Measurements from ENCODE around the gene FOXN1. TPM values are rescaled to one million over a fixed set of nuclear protein-coding genes. Genes with fewer than 3 reads are reported as not detected.

The FOXN1 gene
- total RNA-seq, 1 donor from 2014 or later, result 0.07 TPM

- Mint-ChIP-seq H3K27ac (no peak overlapping the region), H3K36me3 (ENCODE audit: insufficient read depth) (no peaks in the 10 kb centered on the region), H3K27me3 (peaks cover 4% of the 10 kb centered on the region), H3K4me1 (ENCODE audit: low read depth) (peaks cover 13% of the 10 kb centered on the region), H3K4me3 (ENCODE audit: low read depth) (no peak overlapping the region), H3K9me3 (ENCODE audit: low read depth) (no peaks in the 10 kb centered on the region)
- DNase-seq (ENCODE audit: low spot score, unreplicated experiment), result no peak
- TF ChIP-seq CTCF (IDR thresholded peaks at IDR 0.05; ENCODE audit: unreplicated experiment), result no peak
Measured at GRCh38 chr17:28529013-28529400, 22.9 kb downstream of the FOXN1 start.

- H3K27me3 Mint-ChIP-seq, result peaks cover 6% of the 10 kb centered on the region
- no peak overlapping the region for H3K4me3 Mint-ChIP-seq (ENCODE audit: low read depth)
- H3K9me3 Mint-ChIP-seq (ENCODE audit: low read depth), result no peaks in the 10 kb centered on the region
- peaks cover 6% of the 10 kb centered on the region for H3K4me1 Mint-ChIP-seq (ENCODE audit: low read depth)
- H3K27ac Mint-ChIP-seq, result no peak overlapping the region
- no peak for DNase-seq (ENCODE audit: low spot score, unreplicated experiment)
- no peak for TF ChIP-seq CTCF (IDR thresholded peaks at IDR 0.05; ENCODE audit: unreplicated experiment)
- no peaks in the 10 kb centered on the region for H3K36me3 Mint-ChIP-seq (ENCODE audit: insufficient read depth)
Measured at GRCh38 chr17:28530250-28530649, 24.1 kb downstream of the FOXN1 start.

GRCh38 chr17:28530926-28531325, 24.8 kb downstream of the FOXN1 start:
- Mint-ChIP-seq H3K27me3 (peaks cover 6% of the 10 kb centered on the region), H3K4me1 (ENCODE audit: low read depth) (no peaks in the 10 kb centered on the region)

GRCh38 chr17:28532050-28532960, 26.2 kb downstream of the FOXN1 start:
- H3K9me3 Mint-ChIP-seq (ENCODE audit: low read depth), result no peaks in the 10 kb centered on the region
- TF ChIP-seq CTCF (IDR thresholded peaks at IDR 0.05; ENCODE audit: unreplicated experiment), result no peak
- no peak overlapping the region for H3K27ac Mint-ChIP-seq
- no peak overlapping the region for H3K4me3 Mint-ChIP-seq (ENCODE audit: low read depth)
- no peaks in the 10 kb centered on the region for H3K36me3 Mint-ChIP-seq (ENCODE audit: insufficient read depth)
- H3K4me1 Mint-ChIP-seq (ENCODE audit: low read depth), result no peaks in the 10 kb centered on the region
- no peak for DNase-seq (ENCODE audit: low spot score, unreplicated experiment)
- H3K27me3 Mint-ChIP-seq, result peaks cover 6% of the 10 kb centered on the region

More at GRCh38 chr17:28530926-28531325, 24.8 kb downstream of the FOXN1 start:
- Mint-ChIP-seq H3K27ac (no peak overlapping the region), H3K4me3 (ENCODE audit: low read depth) (no peak overlapping the region), H3K36me3 (ENCODE audit: insufficient read depth) (no peaks in the 10 kb centered on the region), H3K9me3 (ENCODE audit: low read depth) (no peaks in the 10 kb centered on the region)
- no peak for DNase-seq (ENCODE audit: low spot score, unreplicated experiment)
- TF ChIP-seq CTCF (IDR thresholded peaks at IDR 0.05; ENCODE audit: unreplicated experiment), result no peak

- Mint-ChIP-seq H3K27me3 (peaks cover 15% of the 10 kb centered on the region), H3K27ac (no peak overlapping the region), H3K9me3 (ENCODE audit: low read depth) (no peaks in the 10 kb centered on the region), H3K4me1 (ENCODE audit: low read depth) (no peaks in the 10 kb centered on the region), H3K36me3 (ENCODE audit: insufficient read depth) (no peaks in the 10 kb centered on the region), H3K4me3 (ENCODE audit: low read depth) (no peak overlapping the region)
- TF ChIP-seq CTCF (IDR thresholded peaks at IDR 0.05; ENCODE audit: unreplicated experiment), result no peak
- DNase-seq (ENCODE audit: low spot score, unreplicated experiment), result no peak
Measured at GRCh38 chr17:28533091-28533807, 27.1 kb downstream of the FOXN1 start.

Data from progenitor cell of endocrine pancreas (in vitro differentiated cells).